ENCODE results near the gene YPEL2.

Gene YPEL2

DNA sequence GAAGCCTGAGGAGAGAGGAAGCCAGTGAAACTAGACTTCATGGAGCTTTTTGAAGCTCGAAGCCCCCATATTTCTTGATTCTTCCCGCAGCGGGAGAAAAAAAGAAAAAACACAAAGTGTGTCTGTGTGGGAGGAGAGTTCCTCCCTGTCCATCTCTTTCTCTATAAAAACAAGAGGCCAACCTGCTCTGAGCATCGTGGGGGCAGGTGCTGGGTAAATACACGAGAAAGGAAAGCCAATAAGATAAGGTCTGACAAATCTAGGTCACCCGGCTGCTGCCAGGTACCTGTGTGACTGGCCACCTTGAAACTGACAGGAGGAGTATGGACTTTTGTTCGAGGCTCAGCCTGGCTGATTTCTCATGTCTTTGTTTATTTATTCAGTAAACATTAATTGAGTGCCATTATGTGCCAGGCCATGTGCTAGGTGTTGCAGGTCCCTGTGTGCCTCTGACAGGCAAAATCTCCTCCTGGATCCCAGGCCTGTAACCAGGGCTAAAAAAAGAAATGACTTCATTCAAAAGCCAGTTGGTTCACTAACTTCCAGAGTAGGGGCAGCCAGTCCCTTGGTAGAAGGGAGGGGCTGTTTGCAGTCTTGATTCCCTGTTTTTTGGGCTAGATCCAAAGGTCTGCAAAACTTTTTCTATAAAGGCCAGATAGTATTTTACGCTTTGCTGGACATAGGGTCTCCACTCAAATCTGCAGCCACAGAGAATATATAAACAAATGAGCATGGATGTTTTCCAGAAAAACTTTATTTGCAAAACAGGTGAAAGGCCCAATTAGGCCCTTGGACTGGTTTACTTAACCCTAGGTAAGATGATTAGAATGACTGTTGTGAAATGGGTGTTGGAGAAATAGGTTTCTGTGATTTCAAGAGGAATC is 35.6 kb downstream of the YPEL2 start:
- no peaks in the 10 kb centered on the region for H3K4me1 ChIP-seq (ENCODE audit: insufficient read depth, low read length)
- H3K4me3 ChIP-seq (ENCODE audit: low read depth in 1 of 2, low read length in 2 of 2), result no peak overlapping the region
- no peak overlapping the region for H2AFZ ChIP-seq (ENCODE audit: low read depth, low read length)

DNA sequence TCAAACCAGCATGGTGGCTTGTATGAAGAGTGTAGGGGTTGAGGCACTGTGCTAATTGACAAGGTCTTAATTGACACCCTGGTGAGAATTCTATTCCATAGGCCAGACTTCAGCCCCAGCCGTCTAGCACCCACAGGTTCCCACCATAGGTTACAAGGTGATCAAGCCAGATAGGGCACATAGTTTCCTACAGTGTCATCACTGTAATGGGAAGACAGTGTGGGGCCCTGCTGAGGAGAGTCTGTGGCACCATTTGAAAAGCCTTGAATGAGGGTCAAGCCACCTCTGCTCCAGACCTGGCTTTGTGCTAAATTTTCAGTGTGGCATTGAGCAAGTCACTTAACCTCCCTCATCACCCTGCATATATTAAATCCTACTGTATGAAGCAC is 36.2 kb downstream of the YPEL2 start:
- H3K9me3 ChIP-seq (ENCODE audit: insufficient read depth, low read length, severe bottlenecking), result no peaks in the 10 kb centered on the region
- H3K4me1 ChIP-seq (ENCODE audit: insufficient read depth, low read length), result no peaks in the 10 kb centered on the region
- no peak overlapping the region for H2AFZ ChIP-seq (ENCODE audit: low read depth, low read length)
- H3K79me2 ChIP-seq (ENCODE audit: insufficient read depth, low read length), result no peaks in the 10 kb centered on the region
- H3K9ac ChIP-seq (ENCODE audit: low read depth, low read length), result no peak overlapping the region
- no peak overlapping the region for H3K27ac ChIP-seq (ENCODE audit: low read length)
- no peak for ATAC-seq (ENCODE audit: insufficient read depth, low read depth)
- no peak overlapping the region for H3K4me2 ChIP-seq (ENCODE audit: insufficient read depth, low read length)
- TF ChIP-seq CTCF (IDR thresholded peaks at IDR 0.05; ENCODE audit: borderline replicate concordance, extremely low read depth, low read length, poor library complexity, severe bottlenecking), result no peak
- no peak for TF ChIP-seq EZH2 (IDR thresholded peaks at IDR 0.05; ENCODE audit: borderline replicate concordance, low read depth, low read length, severe bottlenecking)
- H3K27me3 ChIP-seq (ENCODE audit: insufficient read depth, low read length, poor library complexity), result no peaks in the 10 kb centered on the region
- no peak for DNase-seq
- H3K4me3 ChIP-seq (ENCODE audit: low read depth in 1 of 2, low read length in 2 of 2), result no peak overlapping the region
- H4K20me1 ChIP-seq (ENCODE audit: insufficient read depth, low read length), result no peaks in the 10 kb centered on the region
- H3K36me3 ChIP-seq (ENCODE audit: insufficient read depth, low read length), result no peaks in the 10 kb centered on the region

More for the DNA sequence above, 35.6 kb downstream of the YPEL2 start:
- ATAC-seq (ENCODE audit: insufficient read depth, low read depth) (no peak), DNase-seq (no peak)
- Histone ChIP-seq H3K36me3 (ENCODE audit: insufficient read depth, low read length) (no peaks in the 10 kb centered on the region), H3K4me2 (ENCODE audit: insufficient read depth, low read length) (no peak overlapping the region), H4K20me1 (ENCODE audit: insufficient read depth, low read length) (peaks cover 2% of the 10 kb centered on the region; the same call in 1 of the 2 replicates), H3K27ac (ENCODE audit: low read length) (no peak overlapping the region), H3K9ac (ENCODE audit: low read depth, low read length) (no peak overlapping the region), H3K79me2 (ENCODE audit: insufficient read depth, low read length) (no peaks in the 10 kb centered on the region), H3K9me3 (ENCODE audit: insufficient read depth, low read length, severe bottlenecking) (no peaks in the 10 kb centered on the region), H3K27me3 (ENCODE audit: insufficient read depth, low read length, poor library complexity) (no peaks in the 10 kb centered on the region)
- TF ChIP-seq EZH2 (IDR thresholded peaks at IDR 0.05; ENCODE audit: borderline replicate concordance, low read depth, low read length, severe bottlenecking) (no peak), CTCF (IDR thresholded peaks at IDR 0.05; ENCODE audit: borderline replicate concordance, extremely low read depth, low read length, poor library complexity, severe bottlenecking) (no peak)

- no peaks in the 10 kb centered on the region for H3K4me1 ChIP-seq (ENCODE audit: insufficient read depth, low read length)
- H3K27me3 ChIP-seq (ENCODE audit: insufficient read depth, low read length, poor library complexity), result no peaks in the 10 kb centered on the region
These were observed 36.9 kb downstream of the YPEL2 start for GRCh38 chr17:59368218-59368857.

More at GRCh38 chr17:59368218-59368857, 36.9 kb downstream of the YPEL2 start:
- Histone ChIP-seq H2AFZ (ENCODE audit: low read depth, low read length) (no peak overlapping the region), H4K20me1 (ENCODE audit: insufficient read depth, low read length) (no peaks in the 10 kb centered on the region), H3K9me3 (ENCODE audit: insufficient read depth, low read length, severe bottlenecking) (no peaks in the 10 kb centered on the region), H3K79me2 (ENCODE audit: insufficient read depth, low read length) (no peaks in the 10 kb centered on the region), H3K4me3 (ENCODE audit: low read depth in 1 of 2, low read length in 2 of 2) (no peak overlapping the region), H3K9ac (ENCODE audit: low read depth, low read length) (no peak overlapping the region), H3K4me2 (ENCODE audit: insufficient read depth, low read length) (no peak overlapping the region), H3K27ac (ENCODE audit: low read length) (no peak overlapping the region), H3K36me3 (ENCODE audit: insufficient read depth, low read length) (no peaks in the 10 kb centered on the region)
- TF ChIP-seq EZH2 (IDR thresholded peaks at IDR 0.05; ENCODE audit: borderline replicate concordance, low read depth, low read length, severe bottlenecking), result no peak
- DNase-seq (no peak), ATAC-seq (ENCODE audit: insufficient read depth, low read depth) (no peak)

Data from DND-41 (cell line).